GM23248 (cell line): Measurements from ENCODE around the gene AGTR1. TPM values are rescaled to one million over a fixed set of nuclear protein-coding genes. Genes with fewer than 3 reads are reported as not detected.

ENCODE experiments used
- DNase-seq: peaks from one replicate; pipeline ENCODE4 v3.0.0-alpha.2; 2015
- H2AFZ ChIP-seq: fragments of 200-600 bp; sonication (generic); 2 replicates; pipeline ENCODE4 v1.6.1; 2016; ENCODE audit warnings: antibody characterized with exemption
- H3F3A ChIP-seq: fragments of 200-600 bp; sonication (generic); 2 replicates; pipeline ENCODE4 v1.6.1; 2016; ENCODE audit warnings: mild to moderate bottlenecking, antibody characterized with exemption, mixed run types; ENCODE audit not compliant: insufficient read depth
- H3K27ac ChIP-seq: fragments of 200-600 bp; sonication (generic); 2 replicates; pipeline ENCODE4 v1.5.1; 2016; ENCODE audit warnings: mild to moderate bottlenecking
- H3K27me3 ChIP-seq: fragments of 200-600 bp; sonication (generic); replicated peaks from 2 replicates; pipeline ENCODE4 v1.6.1; 2016; ENCODE audit warnings: mild to moderate bottlenecking; ENCODE audit not compliant: insufficient read depth
- H3K36me3 ChIP-seq: fragments of 200-600 bp; sonication (generic); 2 replicates; pipeline ENCODE4 v1.6.1; 2016; ENCODE audit warnings: low read depth, mild to moderate bottlenecking
- H3K4me1 ChIP-seq: fragments of 200-600 bp; sonication (generic); 2 replicates; pipeline ENCODE4 v1.6.1; 2016; ENCODE audit warnings: mild to moderate bottlenecking; ENCODE audit not compliant: insufficient read depth
- H3K4me2 ChIP-seq: fragments of 200-600 bp; sonication (generic); one replicate; pipeline ENCODE4 v1.6.1; 2016; ENCODE audit warnings: mild to moderate bottlenecking; ENCODE audit not compliant: unreplicated experiment
- H3K4me3 ChIP-seq: fragments of 200-600 bp; sonication (generic); 2 replicates; pipeline ENCODE4 v1.5.1; 2016; ENCODE audit warnings: mild to moderate bottlenecking
- H3K79me2 ChIP-seq: fragments of 200-600 bp; sonication (generic); 2 replicates; pipeline ENCODE4 v1.6.1; 2016; ENCODE audit warnings: mild to moderate bottlenecking; ENCODE audit not compliant: insufficient read depth
- H3K9ac ChIP-seq: fragments of 200-600 bp; sonication (generic); 2 replicates; pipeline ENCODE4 v1.6.1; 2016; ENCODE audit warnings: mild to moderate bottlenecking
- H3K9me2 ChIP-seq: fragments of 200-600 bp; sonication (generic); 2 replicates; pipeline ENCODE4 v1.6.1; 2016; ENCODE audit warnings: mixed run types, mild to moderate bottlenecking, moderate library complexity; ENCODE audit not compliant: insufficient read depth
- H3K9me3 ChIP-seq: fragments of 200-600 bp; sonication (generic); one replicate; pipeline ENCODE4 v1.6.1; 2017; ENCODE audit warnings: low read depth
- H4K20me1 ChIP-seq: fragments of 200-600 bp; sonication (generic); 2 replicates; pipeline ENCODE4 v1.6.0; 2016; ENCODE audit not compliant: insufficient read depth
- EZH2 ChIP-seq: fragments of 200-600 bp; sonication (generic); IDR thresholded peaks from 2 replicates; pipeline ENCODE4 v1.6.1; 2018; ENCODE audit warnings: antibody characterized with exemption, mild to moderate bottlenecking; ENCODE audit not compliant: insufficient read depth, poor library complexity, severe bottlenecking
- EZH2phosphoT487 ChIP-seq: fragments of 200-600 bp; sonication (generic); IDR thresholded peaks from 2 replicates; pipeline ENCODE4 v1.6.1; 2018; ENCODE audit warnings: antibody characterized with exemption, moderate library complexity, mild to moderate bottlenecking, low read depth; ENCODE audit not compliant: insufficient read depth
- WGBS, 2 experiments: methylation state at CpG; one replicate each; pipeline ENCODE4 v1.1.6; 2015 to 2017; ENCODE audit warnings: low lambda C conversion rate in 2 of 2, low coverage in 1 of 2; ENCODE audit errors: missing lambda C conversion rate in 2 of 2; 5-methylcytosine and 5-hydroxymethylcytosine counted together
- in situ Hi-C: fragments of 300-500 bp; cut with MboI; formaldehyde crosslinking; loops from 2 replicates; pipeline ENCODE4 v1.15.0; 2020
- polyA plus RNA-seq: library from polyadenylated mRNA; unstranded; fragments of >200 nt; fragmentation: Nextera tagmentation; extraction: Ambion mirVana; gene quantifications from 2 replicates; pipeline ENCODE4 v1.2.1, GENCODE V29; 2016
- total RNA-seq: library from RNA; depleted of rRNA; stranded (reverse); fragments of >200 nt; shearing (Covaris generic); gene quantifications from 2 replicates; pipeline ENCODE4 v1.2.3, GENCODE V29; 2014; rRNA removed

AGTR1 gene
- total RNA-seq (4.0 and 6.3 TPM in 2 replicates), polyA plus RNA-seq (3.6 and 4.0 TPM in 2 replicates)

DNA sequence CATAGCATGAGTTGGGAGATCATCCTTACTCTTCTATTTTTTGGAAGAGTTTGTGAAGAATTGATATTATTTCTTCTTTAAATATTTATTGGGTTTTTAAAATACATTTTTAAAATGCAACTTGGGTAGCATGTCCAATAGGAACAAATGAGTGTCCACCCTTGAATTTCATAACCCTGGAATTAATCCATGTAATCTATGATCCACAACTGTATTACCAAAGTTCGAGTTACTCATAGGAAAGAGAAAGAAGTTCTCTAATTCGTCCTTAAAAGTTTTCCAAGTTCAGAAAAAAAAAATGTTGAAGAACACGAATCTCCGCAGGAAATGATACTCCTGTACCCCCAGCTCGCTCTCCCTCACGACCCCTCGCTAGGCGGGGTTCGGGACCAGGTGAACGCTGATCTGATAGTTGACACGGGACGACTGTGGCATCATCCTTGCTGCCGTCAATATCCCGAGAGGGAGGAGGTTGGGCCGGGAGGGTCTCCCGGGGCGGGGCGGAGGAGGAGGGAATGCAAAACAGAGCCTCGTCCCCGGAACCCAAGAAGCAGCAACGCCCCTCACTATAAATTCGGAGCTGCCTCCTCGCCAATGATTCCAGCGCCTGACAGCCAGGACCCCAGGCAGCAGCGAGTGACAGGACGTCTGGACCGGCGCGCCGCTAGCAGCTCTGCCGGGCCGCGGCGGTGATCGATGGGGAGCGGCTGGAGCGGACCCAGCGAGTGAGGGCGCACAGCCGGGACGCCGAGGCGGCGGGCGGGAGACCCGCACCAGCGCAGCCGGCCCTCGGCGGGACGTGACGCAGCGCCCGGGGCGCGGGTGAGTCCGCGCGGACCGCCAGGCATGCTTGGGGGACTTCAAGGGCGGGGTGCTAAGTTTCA lies at the start of gene AGTR1:
AGTR1 (plus strand) TSS at position 598 of the 884 bp plus-strand sequence. CDS start 43,133 bp downstream, outside the sequence.
- H3F3A ChIP-seq = no peaks in the 10 kb centered on the region
- H3K4me1 ChIP-seq = no peaks in the 10 kb centered on the region
- no peak within 1 kb of the TSS for H3K27ac ChIP-seq
- no peaks in the 10 kb centered on the region for H3K79me2 ChIP-seq
- no peaks in the 10 kb centered on the region for H4K20me1 ChIP-seq
- no peaks in the 10 kb centered on the region for H3K9me3 ChIP-seq
- H3K9me2 ChIP-seq = no peaks in the 10 kb centered on the region
- no peaks in the 10 kb centered on the region for H3K36me3 ChIP-seq
- peak within 1 kb of the TSS; percentile 93 for H3K4me2 ChIP-seq
- in situ Hi-C loops = no loop called here
- H3K4me3 ChIP-seq = peak within 1 kb of the TSS; percentile 91
- peak within 1 kb of the TSS; percentile 98 for H2AFZ ChIP-seq
- peak within 1 kb of the TSS; percentile 79 for H3K9ac ChIP-seq
- 1% methylated on average over 41 to 48 of the region's 61 CpGs for WGBS, 2 experiments
- TF ChIP-seq EZH2phosphoT487 (no peak), EZH2 (no peak)
- peak; percentile 68 for DNase-seq
- H3K27me3 ChIP-seq = no peaks in the 10 kb centered on the region

DNA sequence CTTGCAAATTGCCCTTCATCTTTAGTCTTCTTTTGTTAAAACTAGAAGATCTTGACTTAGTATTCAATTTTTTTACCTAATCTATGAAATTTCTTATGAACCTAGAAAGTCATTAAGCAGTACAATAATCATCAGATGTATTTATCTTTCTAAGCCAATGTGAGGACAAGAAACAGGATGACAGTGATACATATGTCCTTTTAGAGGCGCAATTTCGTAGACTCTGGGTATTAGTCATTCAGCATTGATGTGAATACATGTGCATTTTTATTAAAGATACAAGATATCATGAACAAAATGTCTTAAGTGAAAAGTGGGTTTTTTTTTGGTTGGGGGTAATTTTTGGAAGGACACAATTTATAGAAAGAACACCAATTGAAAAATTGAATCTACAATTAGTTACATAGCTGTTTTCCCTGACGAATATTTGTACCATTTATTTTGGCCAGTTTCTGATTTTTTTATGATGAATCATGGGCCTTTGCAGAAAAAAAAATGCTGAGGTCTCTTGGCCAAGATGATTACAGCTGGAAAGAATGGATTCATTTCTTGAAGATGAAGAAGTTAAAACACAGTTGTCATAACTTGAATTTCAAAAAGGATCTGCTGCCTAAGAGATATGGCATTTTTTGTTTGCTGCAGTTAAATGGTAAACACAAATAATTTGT lies 48.9 kb upstream of the AGTR1 start:
- peaks cover 45% of the 10 kb centered on the region for H3K4me1 ChIP-seq
- in situ Hi-C loops = no loop called here
- no peaks in the 10 kb centered on the region for H3K36me3 ChIP-seq
- H4K20me1 ChIP-seq = no peaks in the 10 kb centered on the region
- peaks cover 40% of the 10 kb centered on the region for H3F3A ChIP-seq
- H3K4me3 ChIP-seq = peak overlapping the region; percentile 34
- no peaks in the 10 kb centered on the region for H3K27me3 ChIP-seq
- DNase-seq = peak; percentile 86
- H3K9me2 ChIP-seq = no peaks in the 10 kb centered on the region
- H3K9ac ChIP-seq = peak overlapping the region; percentile 50
- peak overlapping the region; percentile 35 for H2AFZ ChIP-seq
- WGBS, 2 experiments = 3 to 5% methylated on average over 3 of the region's 3 CpGs
- TF ChIP-seq EZH2phosphoT487 (no peak), EZH2 (no peak)
- H3K27ac ChIP-seq = peak overlapping the region; percentile 61
- H3K79me2 ChIP-seq = no peaks in the 10 kb centered on the region
- H3K9me3 ChIP-seq = no peaks in the 10 kb centered on the region
- H3K4me2 ChIP-seq = peak overlapping the region; percentile 77

DNA sequence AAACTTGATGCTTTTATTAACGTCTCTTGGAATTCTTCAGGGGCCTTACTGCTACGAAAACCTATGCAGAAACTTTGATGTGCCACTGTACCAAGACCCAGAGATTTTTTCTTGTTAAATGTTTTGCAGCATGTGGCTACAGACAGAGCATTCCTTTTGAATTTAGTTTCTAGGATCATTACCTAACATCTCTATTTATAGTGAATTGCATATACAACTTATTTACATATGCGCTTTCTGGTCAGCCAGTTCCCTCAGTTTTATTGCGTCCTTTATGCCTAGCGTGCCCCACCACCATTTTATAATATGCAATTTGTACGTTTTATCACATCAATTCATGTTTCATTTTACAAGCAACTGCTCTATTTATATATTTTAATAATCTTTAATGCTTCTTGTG lies 46.2 kb upstream of the AGTR1 start:
- Histone ChIP-seq H3K4me1 (peaks cover 34% of the 10 kb centered on the region), H3K9ac (no peak overlapping the region), H3K4me2 (no peak overlapping the region), H3K79me2 (no peaks in the 10 kb centered on the region), H3K36me3 (no peaks in the 10 kb centered on the region), H3K9me3 (no peaks in the 10 kb centered on the region), H3K4me3 (no peak overlapping the region), H2AFZ (0 out of 2 replicates have a peak overlapping the region, but pooled peaks have one; percentile 12), H3K9me2 (no peaks in the 10 kb centered on the region), H3K27ac (no peak overlapping the region), H3F3A (peaks cover 32% of the 10 kb centered on the region), H3K27me3 (no peaks in the 10 kb centered on the region), H4K20me1 (no peaks in the 10 kb centered on the region)
- TF ChIP-seq EZH2phosphoT487 (no peak), EZH2 (no peak)
- in situ Hi-C loops = no loop called here
- DNase-seq = no peak
- WGBS, 2 experiments = 83 to 85% methylated on average over 6 of the region's 6 CpGs

DNA sequence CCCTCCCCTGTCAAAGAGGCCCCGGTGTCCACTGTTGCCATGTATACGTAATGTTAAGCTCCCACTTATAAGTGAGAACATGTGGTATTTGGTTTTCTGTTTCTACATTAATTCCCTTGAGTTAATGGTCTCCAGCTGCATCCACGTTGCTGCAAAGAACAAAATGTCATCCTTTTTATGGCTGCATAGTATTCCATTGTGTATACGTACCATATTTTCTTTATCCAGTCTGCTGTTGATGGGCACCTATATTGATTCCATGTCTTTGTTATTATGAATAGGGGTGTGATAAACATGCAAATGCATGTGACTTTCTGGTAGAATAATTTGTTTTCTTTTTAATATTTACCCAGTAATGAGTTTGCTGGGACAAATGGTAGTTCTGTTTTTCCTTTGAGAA lies 43.3 kb upstream of the AGTR1 start:
- WGBS, 2 experiments = 84 to 88% methylated on average over 4 of the region's 4 CpGs
- Histone ChIP-seq H3K36me3 (no peaks in the 10 kb centered on the region), H4K20me1 (no peaks in the 10 kb centered on the region), H3K79me2 (no peaks in the 10 kb centered on the region), H3K4me2 (no peak overlapping the region), H2AFZ (no peak overlapping the region), H3K9me2 (no peaks in the 10 kb centered on the region), H3K4me1 (peaks cover 8% of the 10 kb centered on the region), H3K27me3 (no peaks in the 10 kb centered on the region), H3K9ac (no peak overlapping the region), H3F3A (peaks cover 10% of the 10 kb centered on the region), H3K4me3 (no peak overlapping the region), H3K27ac (no peak overlapping the region), H3K9me3 (no peaks in the 10 kb centered on the region)
- no peak for TF ChIP-seq EZH2
- TF ChIP-seq EZH2phosphoT487 = no peak
- DNase-seq = no peak
- in situ Hi-C loops = no loop called here
